HAP-1 (cell line): ENCODE measurements around the gene WFDC5.
A peak's percentile ranks its signal among the peaks of the same experiment; 100 is the strongest.

Source experiments
- DNase-seq, 2 experiments: peaks; one replicate each; pipeline ENCODE4 v3.0.0-alpha.2; 2016 to 2020; ENCODE audit warnings: low spot score in 2 of 2
- H3K27me3 ChIP-seq: fragments of 250-450 bp; sonication (Bioruptor Pico); 2 replicates; pipeline ENCODE4 v1.5.1; 2020; ENCODE audit warnings: low read depth, mild to moderate bottlenecking, moderate library complexity
- H3K36me3 ChIP-seq: fragments of 250-450 bp; sonication (Bioruptor Pico); replicated peaks from 2 replicates; pipeline ENCODE4 v1.5.1; 2020; ENCODE audit warnings: mild to moderate bottlenecking
- H3K4me1 ChIP-seq: fragments of 250-450 bp; sonication (Bioruptor Pico); 2 replicates; pipeline ENCODE4 v1.5.1; 2020; ENCODE audit warnings: mild to moderate bottlenecking
- H3K4me3 ChIP-seq: fragments of 250-450 bp; sonication (Bioruptor Pico); 2 replicates; pipeline ENCODE4 v1.5.1; 2020; ENCODE audit warnings: mild to moderate bottlenecking, moderate library complexity
- H3K9me3 ChIP-seq: fragments of 250-450 bp; sonication (Bioruptor Pico); 2 replicates; pipeline ENCODE4 v1.5.1; 2020; ENCODE audit warnings: mild to moderate bottlenecking, moderate library complexity
- in situ Hi-C: fragments of 300-500 bp; cut with MboI; formaldehyde crosslinking; loops from 3 replicates; pipeline ENCODE4 v1.14.3; 2020; ENCODE audit warnings: low sequenced_read_pairs, inconsistent platforms, mixed read lengths

Gene WFDC5

GRCh38 chr20:45136911-45137310 lies 21.9 kb upstream of the WFDC5 start:
- Histone ChIP-seq H3K36me3 (no peaks in the 10 kb centered on the region), H3K4me3 (no peak overlapping the region), H3K27me3 (no peaks in the 10 kb centered on the region), H3K9me3 (no peaks in the 10 kb centered on the region), H3K4me1 (no peaks in the 10 kb centered on the region)
- DNase-seq = no peak
- in situ Hi-C loops = no loop called here

GRCh38 chr20:45128099-45128498 lies 13.1 kb upstream of the WFDC5 start:
- no peak for DNase-seq
- in situ Hi-C loops = no loop called here
- Histone ChIP-seq H3K4me3 (no peak overlapping the region), H3K9me3 (no peaks in the 10 kb centered on the region), H3K36me3 (no peaks in the 10 kb centered on the region), H3K27me3 (peaks cover 4% of the 10 kb centered on the region; the same call in 1 of the 2 replicates), H3K4me1 (no peaks in the 10 kb centered on the region)

GRCh38 chr20:45124365-45124764 lies 9.4 kb upstream of the WFDC5 start, which contains the start of gene WFDC12:
Gene WFDC12 (minus strand): TSS chr20:45124465. CDS start chr20:45124447, 18 bp downstream.
- in situ Hi-C loops = no loop called here
- no peak for DNase-seq
- Histone ChIP-seq H3K9me3 (no peaks in the 10 kb centered on the region), H3K4me3 (no peak within 1 kb of the TSS), H3K27me3 (peaks cover 12% of the 10 kb centered on the region), H3K4me1 (no peaks in the 10 kb centered on the region), H3K36me3 (no peaks in the 10 kb centered on the region)

- Histone ChIP-seq H3K27me3 (peaks cover 14% of the 10 kb centered on the region), H3K4me1 (no peaks in the 10 kb centered on the region), H3K9me3 (no peaks in the 10 kb centered on the region), H3K4me3 (no peak overlapping the region), H3K36me3 (no peaks in the 10 kb centered on the region)
- DNase-seq = no peak
- in situ Hi-C loops = no loop called here
Measured at GRCh38 chr20:45121388-45121787, 6.4 kb upstream of the WFDC5 start.

- H3K36me3 ChIP-seq = no peaks in the 10 kb centered on the region
- no peaks in the 10 kb centered on the region for H3K4me1 ChIP-seq
- in situ Hi-C loops = no loop called here
- no peak overlapping the region for H3K4me3 ChIP-seq
- H3K27me3 ChIP-seq = peaks cover 13% of the 10 kb centered on the region
- no peaks in the 10 kb centered on the region for H3K9me3 ChIP-seq
- no peak for DNase-seq
Measured at GRCh38 chr20:45119556-45120266, 4.7 kb upstream of the WFDC5 start.

GRCh38 chr20:45118028-45118427 lies 3.1 kb upstream of the WFDC5 start:
- DNase-seq = no peak
- no peaks in the 10 kb centered on the region for H3K4me1 ChIP-seq
- H3K4me3 ChIP-seq = no peak overlapping the region
- no peaks in the 10 kb centered on the region for H3K36me3 ChIP-seq
- in situ Hi-C loops = no loop called here
- H3K27me3 ChIP-seq = peaks cover 9% of the 10 kb centered on the region
- H3K9me3 ChIP-seq = no peaks in the 10 kb centered on the region

GRCh38 chr20:45117581-45117980 lies 2.6 kb upstream of the WFDC5 start:
- in situ Hi-C loops = no loop called here
- no peak for DNase-seq

GRCh38 chr20:45115829-45116228 lies 855 bp upstream of the WFDC5 start:
- in situ Hi-C loops = no loop called here
- Histone ChIP-seq H3K27me3 (peaks cover 4% of the 10 kb centered on the region; the same call in 1 of the 2 replicates), H3K36me3 (no peaks in the 10 kb centered on the region), H3K4me1 (no peaks in the 10 kb centered on the region), H3K9me3 (no peaks in the 10 kb centered on the region), H3K4me3 (no peak overlapping the region)
- DNase-seq = no peak

More at GRCh38 chr20:45117581-45117980, 2.6 kb upstream of the WFDC5 start:
- Histone ChIP-seq H3K4me1 (no peaks in the 10 kb centered on the region), H3K9me3 (no peaks in the 10 kb centered on the region), H3K4me3 (no peak overlapping the region), H3K27me3 (peaks cover 8% of the 10 kb centered on the region; the same call in 1 of the 2 replicates), H3K36me3 (no peaks in the 10 kb centered on the region)

GRCh38 chr20:45115386-45115774 lies 406 bp upstream of the WFDC5 start:
- H3K9me3 ChIP-seq = no peaks in the 10 kb centered on the region
- H3K4me1 ChIP-seq = no peaks in the 10 kb centered on the region
- peaks cover 3% of the 10 kb centered on the region; the same call in 1 of the 2 replicates for H3K27me3 ChIP-seq
- in situ Hi-C loops = no loop called here
- no peaks in the 10 kb centered on the region for H3K36me3 ChIP-seq
- DNase-seq = no peak
- no peak overlapping the region for H3K4me3 ChIP-seq

- no peaks in the 10 kb centered on the region for H3K9me3 ChIP-seq
- no peaks in the 10 kb centered on the region for H3K36me3 ChIP-seq
- peaks cover 3% of the 10 kb centered on the region; the same call in 1 of the 2 replicates for H3K27me3 ChIP-seq
- in situ Hi-C loops = no loop called here
- DNase-seq = no peak
- H3K4me1 ChIP-seq = no peaks in the 10 kb centered on the region
- no peak overlapping the region for H3K4me3 ChIP-seq
Measured at GRCh38 chr20:45113865-45114264, 1.1 kb downstream of the WFDC5 start.

GRCh38 chr20:45112754-45113153 lies 2.2 kb downstream of the WFDC5 start:
- Histone ChIP-seq H3K36me3 (no peaks in the 10 kb centered on the region), H3K4me3 (no peak overlapping the region), H3K9me3 (no peaks in the 10 kb centered on the region), H3K4me1 (no peaks in the 10 kb centered on the region), H3K27me3 (peaks cover 3% of the 10 kb centered on the region; the same call in 1 of the 2 replicates)
- no peak for DNase-seq
- in situ Hi-C loops = no loop called here

GRCh38 chr20:45111799-45112471 lies 3.0 kb downstream of the WFDC5 start:
- H3K4me1 ChIP-seq = no peaks in the 10 kb centered on the region
- no peak overlapping the region for H3K4me3 ChIP-seq
- DNase-seq = peak in 1 of 2 experiments; percentile 42
- H3K9me3 ChIP-seq = no peaks in the 10 kb centered on the region
- no peaks in the 10 kb centered on the region for H3K27me3 ChIP-seq
- no peaks in the 10 kb centered on the region for H3K36me3 ChIP-seq
- in situ Hi-C loops = no loop called here

GRCh38 chr20:45111285-45111684 lies 3.7 kb downstream of the WFDC5 start:
- in situ Hi-C loops = no loop called here
- no peak for DNase-seq
- Histone ChIP-seq H3K27me3 (no peaks in the 10 kb centered on the region), H3K4me1 (no peaks in the 10 kb centered on the region), H3K36me3 (no peaks in the 10 kb centered on the region), H3K9me3 (no peaks in the 10 kb centered on the region), H3K4me3 (no peak overlapping the region)

- Histone ChIP-seq H3K27me3 (no peaks in the 10 kb centered on the region; the same call in 1 of the 2 replicates), H3K9me3 (no peaks in the 10 kb centered on the region), H3K4me3 (no peak overlapping the region), H3K36me3 (no peaks in the 10 kb centered on the region), H3K4me1 (no peaks in the 10 kb centered on the region)
- in situ Hi-C loops = no loop called here
- no peak for DNase-seq
Measured at GRCh38 chr20:45110301-45110700, 4.7 kb downstream of the WFDC5 start.
